ENCODE results near the gene CARD9.

DNA sequence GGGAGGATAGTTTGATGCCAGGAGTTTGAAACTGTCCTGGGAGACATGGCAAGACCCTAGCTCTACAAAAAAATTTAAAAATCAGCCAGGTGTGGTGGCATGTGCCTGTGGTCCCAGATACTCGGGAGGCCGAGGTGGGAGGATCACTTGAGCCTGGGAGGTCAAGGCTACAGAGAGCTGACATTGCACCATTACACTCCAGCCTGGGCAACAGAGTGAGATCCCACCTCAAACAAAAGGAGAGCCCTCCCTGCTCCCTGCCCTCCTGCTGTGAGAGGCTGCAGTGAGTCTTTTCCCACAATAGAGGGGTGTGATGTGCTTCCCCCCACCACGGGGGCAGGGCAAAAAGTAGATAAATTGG lies 59.4 kb downstream of the CARD9 start:
- TF ChIP-seq CTCF (IDR thresholded peaks at IDR 0.05) (no peak), POLR2A (IDR thresholded peaks at IDR 0.05) (no peak)

Data from Peyer's patch (tissue), 4 donors.